K562 (cell line): ENCODE data around the gene RNF126. TPM values are rescaled to one million over a fixed set of nuclear protein-coding genes. Genes with fewer than 3 reads are reported as not detected.
A peak's percentile ranks its signal among the peaks of the same experiment; 100 is the strongest.

Experiments
- ATAC-seq: fragments of 200-7000 bp; cut with Tn5 transposase; 3 replicates; pipeline ENCODE4 v1.9.1; 2020; ENCODE audit warnings: moderate library complexity
- BruUV-seq: library from RNA; stranded (reverse); fragments of 400-500 nt; replicated peaks from 2 replicates; lab custom pipeline; 2021; lab: Mats Ljungman, UMichigan
- CTCF ChIA-PET: fragments of 300-600 bp; formaldehyde crosslinking; extraction: SDS; loops from one replicate; lab custom pipeline; 2021; ENCODE audit warnings: low intra/inter-chr PET ratio; lab: Yijun Ruan, JAX
- POLR2A ChIA-PET: fragments of 300-600, 350-650 bp; sonication (Branson Sonifier 250); formaldehyde crosslinking; extraction: SDS; loops from one replicate; lab custom pipeline; 2021; ENCODE audit warnings: antibody characterized with exemption, inconsistent platforms; lab: Yijun Ruan, JAX
- DNase-seq, 4 experiments: peaks; one replicate each; pipeline versions ENCODE4 v3.0.0 to v3.0.0-alpha.2; 2011 to 2018; ENCODE audit warnings: low spot score in 3 of 4, mixed read lengths in 3 of 4; ENCODE audit errors: extremely low read depth in 1 of 4
- FAIRE-seq: peaks from 2 replicates; lab custom pipeline; 2011; peaks lifted over from hg19 to GRCh38; lab: Jason Lieb, UNC
- H2AFZ ChIP-seq: 2 replicates; pipeline ENCODE4 v1.6.0; 2011; ENCODE audit warnings: low read depth, low read length, control low read depth, inconsistent platforms
- H3K27ac ChIP-seq: fragments of 200-600 bp; 3 replicates; pipeline ENCODE4 v1.8.0; 2011; ENCODE audit warnings: low read depth, mild to moderate bottlenecking, control low read depth, inconsistent platforms, low read length, moderate library complexity, mixed read lengths; ENCODE audit errors: extremely low read depth
- H3K27me3 ChIP-seq, 2 experiments: fragments of 300-600 bp in 1 of 2; 2 replicates in 1 of 2; 3 replicates in 1 of 2; pipeline versions ENCODE4 v1.6.0 to v1.8.0; 2011; ENCODE audit warnings: inconsistent platforms in 2 of 2, low read length in 2 of 2, mild to moderate bottlenecking in 1 of 2, mixed read lengths in 1 of 2, moderate library complexity in 1 of 2; ENCODE audit not compliant: control insufficient read depth in 2 of 2, insufficient read depth in 2 of 2
- H3K36me3 ChIP-seq: fragments of 300-600 bp; 3 replicates; pipeline ENCODE4 v1.8.0; 2011; ENCODE audit warnings: mild to moderate bottlenecking, low read length, inconsistent platforms; ENCODE audit not compliant: control insufficient read depth, insufficient read depth
- H3K4me1 ChIP-seq, 2 experiments: fragments of 200-600 bp in 1 of 2; replicated peaks in 1 of 2; 2 replicates in 1 of 2; 3 replicates in 1 of 2; pipeline versions ENCODE4 v1.5.1 to v1.8.0; 2011; ENCODE audit warnings: inconsistent platforms in 2 of 2, low read length in 2 of 2, mild to moderate bottlenecking in 1 of 2, mixed read lengths in 1 of 2, moderate library complexity in 1 of 2; ENCODE audit not compliant: control insufficient read depth in 2 of 2, insufficient read depth in 2 of 2
- H3K4me2 ChIP-seq: 2 replicates; pipeline ENCODE4 v1.6.1; 2011; ENCODE audit warnings: low read length, control low read depth, inconsistent platforms, mixed read lengths; ENCODE audit not compliant: insufficient read depth
- H3K4me3 ChIP-seq: fragments of 200-600 bp; sonication (generic), shearing (Covaris generic); 2 replicates; pipeline ENCODE4 v1.5.1; 2016; ENCODE audit warnings: control low read depth, inconsistent platforms
- H3K79me2 ChIP-seq: fragments of 200-600 bp; 3 replicates; pipeline ENCODE4 v1.8.0; 2011; ENCODE audit warnings: low read length, inconsistent platforms; ENCODE audit not compliant: control insufficient read depth, insufficient read depth
- H3K9ac ChIP-seq, 2 experiments: 2 replicates each; pipeline versions ENCODE4 v1.6.0 to v1.6.1; 2011; ENCODE audit warnings: low read depth in 2 of 2, low read length in 2 of 2, control low read depth in 1 of 2, inconsistent platforms in 1 of 2, mild to moderate bottlenecking in 1 of 2, mixed read lengths in 1 of 2; ENCODE audit not compliant: insufficient read depth in 1 of 2
- H3K9me1 ChIP-seq: one replicate; pipeline ENCODE4 v1.6.0; 2011; ENCODE audit warnings: inconsistent platforms, mild to moderate bottlenecking, low read length, moderate library complexity; ENCODE audit not compliant: control insufficient read depth, insufficient read depth
- H3K9me3 ChIP-seq: replicated peaks from 2 replicates; pipeline ENCODE4 v1.5.1; 2011; ENCODE audit warnings: low read depth, low read length, inconsistent platforms; ENCODE audit not compliant: control insufficient read depth, insufficient read depth
- H4K20me1 ChIP-seq: replicated peaks from 2 replicates; pipeline ENCODE4 v1.6.1; 2011; ENCODE audit warnings: low read length, inconsistent platforms, mixed read lengths; ENCODE audit not compliant: control insufficient read depth, insufficient read depth
- CBX1 ChIP-seq: sonication (generic); IDR thresholded peaks from 2 replicates; pipeline ENCODE4 v1.6.1; 2016; ENCODE audit warnings: antibody characterized with exemption, low read depth, mild to moderate bottlenecking
- CBX3 ChIP-seq, 2 experiments: IDR thresholded peaks; 1 replicate in 1 of 2; 2 replicates in 1 of 2; pipeline ENCODE4 v1.6.1; 2012; ENCODE audit warnings: inconsistent platforms in 2 of 2, low read length in 2 of 2, borderline replicate concordance in 1 of 2, control low read depth in 1 of 2
- CBX5 ChIP-seq: IDR thresholded peaks from 2 replicates; pipeline ENCODE4 v1.6.1; 2014; ENCODE audit warnings: low read depth, borderline replicate concordance
- ILF3 ChIP-seq: fragments of 450-650 bp; IDR thresholded peaks from 2 replicates; pipeline ENCODE4 v1.6.1; 2018; ENCODE audit warnings: antibody characterized with exemption, mild to moderate bottlenecking, moderate library complexity, borderline replicate concordance
- KAT7 ChIP-seq: sonication (generic); formaldehyde crosslinking; IDR thresholded peaks from 2 replicates; pipeline ENCODE4 v1.8.0; 2022; ENCODE audit warnings: missing genetic modification reagents, mild to moderate bottlenecking, borderline replicate concordance
- MYC ChIP-seq, 2 experiments: fragments of 250-450 bp in 1 of 2; sonication (Bioruptor Pico) in 1 of 2; IDR thresholded peaks; 2 replicates each; pipeline versions ENCODE4 v1.5.1 to v1.6.1; 2012 to 2021; ENCODE audit warnings: low read depth in 2 of 2, borderline replicate concordance in 1 of 2, improper control_type of control experiment in 1 of 2, low read length in 1 of 2, mild to moderate bottlenecking in 1 of 2, moderate library complexity in 1 of 2
- SP1 ChIP-seq: sonication (generic); formaldehyde crosslinking; IDR thresholded peaks from 2 replicates; pipeline ENCODE4 v1.8.1; 2022; ENCODE audit warnings: mild to moderate bottlenecking, missing genetic modification reagents
- TAL1 ChIP-seq: fragments of 450-650 bp; IDR thresholded peaks from 2 replicates; pipeline ENCODE4 v1.6.1; 2016; ENCODE audit warnings: mild to moderate bottlenecking
- WGBS: fragments of 100-300 bp; shearing (Covaris generic); methylation state at CpG from one replicate; pipeline ENCODE4 v1.1.6; 2016; ENCODE audit warnings: low coverage, mixed read lengths; ENCODE audit not compliant: insufficient coverage; ENCODE audit errors: missing lambda C conversion rate; 5-methylcytosine and 5-hydroxymethylcytosine counted together
- in situ Hi-C: fragments of 300-500 bp; cut with MboI; formaldehyde crosslinking; loops from 4 replicates; pipeline ENCODE4 v1.15.0; 2018; ENCODE audit warnings: inconsistent platforms, mixed read lengths
- intact Hi-C: fragments of 100-400 bp; cut with micrococcal nuclease; formaldehyde crosslinking; loops from 2 replicates; pipeline ENCODE4 v1.14.2; 2022
- polyA plus RNA-seq, 8 experiments: library from polyadenylated mRNA; depleted of rRNA in 4 of 8; stranded (reverse) in 5 of 8; unstranded in 3 of 8; fragments of >200 nt; fragmentation: Nextera tagmentation in 2 of 8; fragmentation: Illumina TruSeq in 1 of 8; extraction: Ambion mirVana in 2 of 8; extraction: Trizol in 1 of 8; gene quantifications; 2 replicates each; pipeline versions ENCODE4 v1.2.1 to v1.2.3, GENCODE V29; 2011 to 2014; ENCODE audit warnings: inconsistent platforms in 1 of 8, missing spikeins in 1 of 8
- total RNA-seq, 7 experiments: library from RNA; depleted of rRNA in 6 of 7; stranded (reverse); fragments of >200 nt in 6 of 7; fragmentation: Illumina TruSeq in 2 of 7; extraction: Trizol in 2 of 7; gene quantifications; 2 replicates each; pipeline versions ENCODE4 v1.2.1 to v1.2.3, GENCODE V29; 2011 to 2021; ENCODE audit warnings: low replicate concordance in 1 of 7
- TF ChIP-seq, protein P1 (sequence below): fragments of 450-650 bp; conservative IDR thresholded peaks from 2 replicates; pipeline ENCODE4 v1.6.1; 2016; ENCODE audit warnings: missing genetic modification characterization, low read depth, mild to moderate bottlenecking, missing compliant biosample characterization, moderate library complexity
- TF ChIP-seq, protein P2 (sequence below): sonication (generic); formaldehyde crosslinking; IDR thresholded peaks from 2 replicates; pipeline ENCODE4 v1.9.0; 2022; ENCODE audit warnings: mild to moderate bottlenecking, missing genetic modification reagents
- TF ChIP-seq, protein P3 (sequence below): fragments of 250-450 bp; sonication (Bioruptor Pico); IDR thresholded peaks from 2 replicates; pipeline ENCODE4 v1.5.0; 2022; ENCODE audit warnings: mild to moderate bottlenecking
- TF ChIP-seq, protein P4 (sequence below): sonication (generic); formaldehyde crosslinking; IDR thresholded peaks from 2 replicates; pipeline ENCODE4 v1.8.0; 2022; ENCODE audit warnings: mild to moderate bottlenecking, missing genetic modification reagents
- TF ChIP-seq, protein P5 (sequence below): sonication (generic); formaldehyde crosslinking; IDR thresholded peaks from 2 replicates; pipeline ENCODE4 v1.8.1; 2023; ENCODE audit warnings: mild to moderate bottlenecking, missing genetic modification reagents

Gene RNF126
- total and polyA plus RNA-seq, 9 of the 15 experiments (the other 6 are each of a cell fraction or from before 2014, with no cell fraction given): 0.27 to 101 (median 12.3) TPM

DNA sequence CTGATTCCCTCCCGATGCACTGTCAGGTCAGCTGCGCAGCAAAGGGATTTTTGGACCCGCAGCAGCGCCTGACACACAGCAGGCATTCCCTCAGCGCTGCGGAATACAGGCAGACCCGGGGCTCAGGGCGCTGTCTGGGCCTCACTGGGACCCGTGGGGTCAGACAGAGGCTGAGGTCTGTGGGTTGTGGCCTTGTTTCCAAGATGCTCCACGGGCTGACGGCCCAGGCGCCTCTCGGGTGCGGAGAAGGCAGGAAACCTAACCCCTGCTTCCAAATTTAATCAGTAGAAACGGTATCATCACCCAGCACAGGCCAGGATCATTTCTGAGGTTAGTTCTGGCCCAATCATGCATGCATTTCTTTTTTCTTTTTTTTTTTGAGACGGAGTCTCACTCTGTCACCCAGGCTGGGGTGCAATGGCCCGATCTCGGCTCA is 686 bp upstream of the RNF126 start:
- peak overlapping the region; percentile 99 for H2AFZ ChIP-seq
- TF ChIP-seq SP1 (CRISPR knock-in tag) (peak; percentile 54; the same call in 1 of the 2 replicates), TAL1 (no peak), CBX1 (0 out of 2 replicates have a peak, but pooled peaks have one; percentile 33), KAT7 (CRISPR knock-in tag) (0 out of 2 replicates have a peak, but pooled peaks have one; percentile 26), MYC (IDR thresholded peaks at IDR 0.05; ENCODE audit: low read depth, low read length) (no peak), MYC (CRISPR knock-in tag; IDR thresholded peaks at IDR 0.05; ENCODE audit: borderline replicate concordance, low read depth) (peak; percentile 72; the same call in 1 of the 2 replicates), CBX5 (0 out of 2 replicates have a peak, but pooled peaks have one; percentile 73), ILF3 (no peak), CBX3 (IDR thresholded peaks at IDR 0.05; ENCODE audit: borderline replicate concordance in 1 of 2, low read length in 2 of 2) (0 out of 3 replicates have a peak, but pooled peaks of 1 of the 2 experiments have one; percentile 11)
- TF ChIP-seq, protein P1, sequence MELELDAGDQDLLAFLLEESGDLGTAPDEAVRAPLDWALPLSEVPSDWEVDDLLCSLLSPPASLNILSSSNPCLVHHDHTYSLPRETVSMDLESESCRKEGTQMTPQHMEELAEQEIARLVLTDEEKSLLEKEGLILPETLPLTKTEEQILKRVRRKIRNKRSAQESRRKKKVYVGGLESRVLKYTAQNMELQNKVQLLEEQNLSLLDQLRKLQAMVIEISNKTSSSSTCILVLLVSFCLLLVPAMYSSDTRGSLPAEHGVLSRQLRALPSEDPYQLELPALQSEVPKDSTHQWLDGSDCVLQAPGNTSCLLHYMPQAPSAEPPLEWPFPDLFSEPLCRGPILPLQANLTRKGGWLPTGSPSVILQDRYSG (tag): no peak
- TF ChIP-seq, protein P2, sequence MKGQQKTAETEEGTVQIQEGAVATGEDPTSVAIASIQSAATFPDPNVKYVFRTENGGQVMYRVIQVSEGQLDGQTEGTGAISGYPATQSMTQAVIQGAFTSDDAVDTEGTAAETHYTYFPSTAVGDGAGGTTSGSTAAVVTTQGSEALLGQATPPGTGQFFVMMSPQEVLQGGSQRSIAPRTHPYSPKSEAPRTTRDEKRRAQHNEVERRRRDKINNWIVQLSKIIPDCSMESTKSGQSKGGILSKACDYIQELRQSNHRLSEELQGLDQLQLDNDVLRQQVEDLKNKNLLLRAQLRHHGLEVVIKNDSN: 0 out of 2 replicates have a peak, but pooled peaks have one; percentile 17
- TF ChIP-seq, protein P3, sequence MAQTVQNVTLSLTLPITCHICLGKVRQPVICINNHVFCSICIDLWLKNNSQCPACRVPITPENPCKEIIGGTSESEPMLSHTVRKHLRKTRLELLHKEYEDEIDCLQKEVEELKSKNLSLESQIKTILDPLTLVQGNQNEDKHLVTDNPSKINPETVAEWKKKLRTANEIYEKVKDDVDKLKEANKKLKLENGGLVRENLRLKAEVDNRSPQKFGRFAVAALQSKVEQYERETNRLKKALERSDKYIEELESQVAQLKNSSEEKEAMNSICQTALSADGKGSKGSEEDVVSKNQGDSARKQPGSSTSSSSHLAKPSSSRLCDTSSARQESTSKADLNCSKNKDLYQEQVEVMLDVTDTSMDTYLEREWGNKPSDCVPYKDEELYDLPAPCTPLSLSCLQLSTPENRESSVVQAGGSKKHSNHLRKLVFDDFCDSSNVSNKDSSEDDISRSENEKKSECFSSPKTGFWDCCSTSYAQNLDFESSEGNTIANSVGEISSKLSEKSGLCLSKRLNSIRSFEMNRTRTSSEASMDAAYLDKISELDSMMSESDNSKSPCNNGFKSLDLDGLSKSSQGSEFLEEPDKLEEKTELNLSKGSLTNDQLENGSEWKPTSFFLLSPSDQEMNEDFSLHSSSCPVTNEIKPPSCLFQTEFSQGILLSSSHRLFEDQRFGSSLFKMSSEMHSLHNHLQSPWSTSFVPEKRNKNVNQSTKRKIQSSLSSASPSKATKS (CRISPR knock-in tag): 0 out of 2 replicates have a peak, but pooled peaks have one; percentile 37
- TF ChIP-seq, protein P4, sequence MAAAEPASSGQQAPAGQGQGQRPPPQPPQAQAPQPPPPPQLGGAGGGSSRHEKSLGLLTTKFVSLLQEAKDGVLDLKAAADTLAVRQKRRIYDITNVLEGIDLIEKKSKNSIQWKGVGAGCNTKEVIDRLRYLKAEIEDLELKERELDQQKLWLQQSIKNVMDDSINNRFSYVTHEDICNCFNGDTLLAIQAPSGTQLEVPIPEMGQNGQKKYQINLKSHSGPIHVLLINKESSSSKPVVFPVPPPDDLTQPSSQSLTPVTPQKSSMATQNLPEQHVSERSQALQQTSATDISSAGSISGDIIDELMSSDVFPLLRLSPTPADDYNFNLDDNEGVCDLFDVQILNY (CRISPR knock-in tag): no peak
- TF ChIP-seq, protein P5, sequence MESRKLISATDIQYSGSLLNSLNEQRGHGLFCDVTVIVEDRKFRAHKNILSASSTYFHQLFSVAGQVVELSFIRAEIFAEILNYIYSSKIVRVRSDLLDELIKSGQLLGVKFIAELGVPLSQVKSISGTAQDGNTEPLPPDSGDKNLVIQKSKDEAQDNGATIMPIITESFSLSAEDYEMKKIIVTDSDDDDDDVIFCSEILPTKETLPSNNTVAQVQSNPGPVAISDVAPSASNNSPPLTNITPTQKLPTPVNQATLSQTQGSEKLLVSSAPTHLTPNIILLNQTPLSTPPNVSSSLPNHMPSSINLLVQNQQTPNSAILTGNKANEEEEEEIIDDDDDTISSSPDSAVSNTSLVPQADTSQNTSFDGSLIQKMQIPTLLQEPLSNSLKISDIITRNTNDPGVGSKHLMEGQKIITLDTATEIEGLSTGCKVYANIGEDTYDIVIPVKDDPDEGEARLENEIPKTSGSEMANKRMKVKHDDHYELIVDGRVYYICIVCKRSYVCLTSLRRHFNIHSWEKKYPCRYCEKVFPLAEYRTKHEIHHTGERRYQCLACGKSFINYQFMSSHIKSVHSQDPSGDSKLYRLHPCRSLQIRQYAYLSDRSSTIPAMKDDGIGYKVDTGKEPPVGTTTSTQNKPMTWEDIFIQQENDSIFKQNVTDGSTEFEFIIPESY (CRISPR knock-in tag): peak; percentile 36

More for the DNA sequence above, 686 bp upstream of the RNF126 start:
- Histone ChIP-seq H3K36me3 (peaks cover 29% of the 10 kb centered on the region; the same call in 1 of the 3 replicates), H3K9me3 (peaks cover 12% of the 10 kb centered on the region), H3K4me1 (peaks cover 21 to 55% of the 10 kb centered on the region in 2 experiments), H3K79me2 (peaks cover 43% of the 10 kb centered on the region), H3K27me3 (no peaks in the 10 kb centered on the region), H3K9ac (peak overlapping the region; percentile 46 to 69; a peak in 2 of 4 replicates), H3K9me1 (peaks cover 12% of the 10 kb centered on the region), H3K4me2 (peak overlapping the region; percentile 76), H3K4me3 (peak overlapping the region; percentile 35), H4K20me1 (peaks cover 32% of the 10 kb centered on the region), H3K27ac (peak overlapping the region; percentile 77)
- CTCF ChIA-PET: no interaction called here
- ATAC-seq (no peak), FAIRE-seq (no peak), DNase-seq (no peak)
- no TSS peak for BruUV-seq
- in situ Hi-C loops: no loop called here
- WGBS: 64% methylated on average over 16 of the region's 18 CpGs
- POLR2A ChIA-PET: interaction anchor here (0.6 to 1.0 kb wide), 6 partner anchors 9 to 146 kb away, joined by 3 to 5 read pairs (median 4); partner anchors contain the start of gene FSTL3
- intact Hi-C loops: no loop called here
